Calu3 (cell line): ENCODE measurements around the gene PCGF3. TPM values are rescaled to one million over a fixed set of nuclear protein-coding genes. Genes with fewer than 3 reads are reported as not detected.
"Not testable (repeated sequence)": the region's sequence is repeated elsewhere in the genome, so short reads cannot be mapped to it uniquely, and the experiment has no call there.

Experiments used
- BruUV-seq: library from RNA; stranded (reverse); fragments of 400-500 nt; replicated peaks from 2 replicates; lab custom pipeline; 2021; lab: Mats Ljungman, UMichigan
- CTCF ChIA-PET: fragments of 300-600 bp; sonication (Branson Sonifier 250); formaldehyde crosslinking; loops from one replicate; lab custom pipeline; 2022; ENCODE audit warnings: antibody characterized with exemption; lab: Charles Lee
- DNase-seq: peaks from one replicate; pipeline ENCODE4 v3.0.0; 2022
- H3K27ac Mint-ChIP-seq: one replicate; pipeline ENCODE4 v1.8.0; 2022; ENCODE audit warnings: mixed read lengths; ENCODE audit not compliant: unreplicated experiment
- H3K27me3 Mint-ChIP-seq: one replicate; pipeline ENCODE4 v1.8.0; 2022; ENCODE audit warnings: mixed read lengths; ENCODE audit not compliant: unreplicated experiment
- H3K36me3 Mint-ChIP-seq: one replicate; pipeline ENCODE4 v1.8.0; 2022; ENCODE audit warnings: mild to moderate bottlenecking, moderate library complexity, mixed read lengths; ENCODE audit not compliant: insufficient read depth, unreplicated experiment
- H3K4me1 Mint-ChIP-seq: one replicate; pipeline ENCODE4 v1.8.0; 2022; ENCODE audit warnings: mild to moderate bottlenecking, low read depth, mixed read lengths; ENCODE audit not compliant: unreplicated experiment
- H3K4me3 Mint-ChIP-seq: one replicate; pipeline ENCODE4 v1.8.0; 2022; ENCODE audit warnings: mild to moderate bottlenecking, low read depth, moderate library complexity, mixed read lengths; ENCODE audit not compliant: unreplicated experiment
- H3K9me3 Mint-ChIP-seq: one replicate; pipeline ENCODE4 v1.8.0; 2022; ENCODE audit warnings: low read depth, mixed read lengths; ENCODE audit not compliant: unreplicated experiment
- intact Hi-C: fragments of 100-400 bp; cut with micrococcal nuclease; formaldehyde crosslinking; loops from one replicate; pipeline ENCODE4 v1.10.0; 2022; ENCODE audit not compliant: unreplicated experiment
- total RNA-seq: library from RNA; stranded (reverse); gene quantifications from 2 replicates; pipeline ENCODE4 v1.2.3, GENCODE V29; 2022
- TF ChIP-seq, protein P1 (sequence below): fragments of 200-600 bp; IDR thresholded peaks from one replicate; pipeline ENCODE4 v1.8.0; 2022; ENCODE audit warnings: antibody characterized with exemption; ENCODE audit not compliant: unreplicated experiment

Gene PCGF3
- total RNA-seq, 1 experiment from 2014 or later: 30.0 TPM

DNA sequence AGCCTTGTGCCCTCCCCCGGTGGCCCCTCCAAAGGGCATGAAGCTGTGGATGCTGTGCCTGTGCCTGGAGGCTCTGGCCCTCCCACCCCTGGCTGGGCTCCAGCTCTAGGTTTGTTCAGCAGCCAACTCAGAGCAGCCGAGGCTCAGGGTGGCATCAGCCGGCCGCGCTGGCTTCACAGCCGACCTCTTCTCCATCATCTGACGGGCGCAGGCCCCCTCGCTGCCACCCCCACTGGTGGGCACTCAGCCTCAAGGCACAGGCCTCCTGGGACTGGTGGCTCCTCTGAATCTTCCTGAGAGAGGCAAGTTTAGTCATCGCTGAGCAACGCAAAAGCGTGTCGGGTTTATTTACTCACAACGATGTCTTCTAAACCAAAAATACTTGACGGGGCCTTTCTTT is 46.0 kb downstream of the PCGF3 start:
- H3K4me1 Mint-ChIP-seq: no peaks in the 10 kb centered on the region
- no peaks in the 10 kb centered on the region for H3K27me3 Mint-ChIP-seq
- H3K4me3 Mint-ChIP-seq: no peak overlapping the region
- H3K36me3 Mint-ChIP-seq: peaks cover 62% of the 10 kb centered on the region
- DNase-seq: no peak
- no TSS peak for BruUV-seq
- H3K27ac Mint-ChIP-seq: no peak overlapping the region
- H3K9me3 Mint-ChIP-seq: no peaks in the 10 kb centered on the region
- CTCF ChIA-PET: no interaction called here
- TF ChIP-seq, protein P1, sequence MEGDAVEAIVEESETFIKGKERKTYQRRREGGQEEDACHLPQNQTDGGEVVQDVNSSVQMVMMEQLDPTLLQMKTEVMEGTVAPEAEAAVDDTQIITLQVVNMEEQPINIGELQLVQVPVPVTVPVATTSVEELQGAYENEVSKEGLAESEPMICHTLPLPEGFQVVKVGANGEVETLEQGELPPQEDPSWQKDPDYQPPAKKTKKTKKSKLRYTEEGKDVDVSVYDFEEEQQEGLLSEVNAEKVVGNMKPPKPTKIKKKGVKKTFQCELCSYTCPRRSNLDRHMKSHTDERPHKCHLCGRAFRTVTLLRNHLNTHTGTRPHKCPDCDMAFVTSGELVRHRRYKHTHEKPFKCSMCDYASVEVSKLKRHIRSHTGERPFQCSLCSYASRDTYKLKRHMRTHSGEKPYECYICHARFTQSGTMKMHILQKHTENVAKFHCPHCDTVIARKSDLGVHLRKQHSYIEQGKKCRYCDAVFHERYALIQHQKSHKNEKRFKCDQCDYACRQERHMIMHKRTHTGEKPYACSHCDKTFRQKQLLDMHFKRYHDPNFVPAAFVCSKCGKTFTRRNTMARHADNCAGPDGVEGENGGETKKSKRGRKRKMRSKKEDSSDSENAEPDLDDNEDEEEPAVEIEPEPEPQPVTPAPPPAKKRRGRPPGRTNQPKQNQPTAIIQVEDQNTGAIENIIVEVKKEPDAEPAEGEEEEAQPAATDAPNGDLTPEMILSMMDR: no peak
- intact Hi-C loops: no loop called here

DNA sequence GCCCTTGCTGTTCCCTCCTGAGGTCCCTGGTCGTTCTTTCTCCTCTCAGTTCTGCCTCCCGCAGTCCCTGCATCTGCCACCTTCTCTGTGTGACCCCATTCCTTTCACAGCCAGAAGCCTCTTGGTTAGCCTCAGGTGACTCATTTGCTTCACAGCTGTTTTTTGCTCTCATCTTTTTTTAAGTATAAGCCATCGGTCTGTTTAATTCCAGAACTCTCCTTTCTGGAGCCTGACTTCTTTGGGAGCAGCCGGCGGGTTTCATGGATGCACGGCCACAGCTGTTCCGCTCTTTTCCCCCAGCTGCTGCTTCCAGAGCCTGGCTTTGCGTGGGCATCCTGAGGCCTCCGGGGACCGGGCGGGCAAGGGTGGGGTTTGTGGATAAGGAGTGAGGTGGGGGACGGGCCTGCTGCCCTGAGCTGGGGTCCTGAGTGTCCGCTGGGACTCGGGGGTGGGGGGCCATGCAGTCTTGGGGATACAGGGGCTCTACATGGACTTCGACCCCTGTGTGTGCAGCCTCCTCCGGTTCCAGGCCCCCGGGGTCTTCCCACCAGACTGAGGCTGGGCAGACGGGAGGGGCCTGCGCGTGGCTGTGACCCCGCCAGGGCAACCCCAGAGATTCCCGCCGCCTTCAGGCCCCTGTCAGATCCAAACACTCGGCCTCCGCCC is 46.7 kb downstream of the PCGF3 start:
- Mint-ChIP-seq H3K4me3 (no peak overlapping the region), H3K36me3 (peaks cover 63% of the 10 kb centered on the region), H3K27me3 (no peaks in the 10 kb centered on the region), H3K9me3 (no peaks in the 10 kb centered on the region), H3K27ac (no peak overlapping the region), H3K4me1 (no peaks in the 10 kb centered on the region)
- DNase-seq: no peak
- CTCF ChIA-PET: interaction anchor here (0.7 kb wide), 1 partner anchor 131 kb away, joined by 4 read pairs; no protein-coding TSS in a partner anchor
- TF ChIP-seq, protein P1: no peak
- BruUV-seq: no TSS peak
- intact Hi-C loops: no loop called here

DNA sequence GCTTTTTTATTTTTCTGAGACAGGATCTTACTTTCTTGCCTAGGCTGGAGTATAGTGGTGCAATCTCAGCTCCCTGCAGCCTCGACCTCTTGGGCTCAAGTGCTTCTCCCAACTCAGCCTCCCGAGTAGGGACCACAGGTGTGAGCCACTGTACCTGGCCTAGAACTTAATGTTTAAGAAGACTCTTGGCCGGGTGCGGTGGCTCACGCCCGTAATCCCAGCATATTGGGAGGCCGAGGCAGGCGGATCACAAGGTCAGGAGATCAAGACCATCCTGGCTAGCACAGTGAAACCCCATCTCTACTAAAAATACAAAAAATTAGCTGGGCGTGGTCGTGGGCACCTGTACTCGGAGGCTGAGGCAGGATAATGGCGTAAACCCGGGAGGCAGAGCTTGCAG is 47.6 kb downstream of the PCGF3 start:
- H3K27ac Mint-ChIP-seq, DNase-seq, intact Hi-C loops, H3K4me1 Mint-ChIP-seq, BruUV-seq, H3K4me3 Mint-ChIP-seq, H3K27me3 Mint-ChIP-seq, H3K9me3 Mint-ChIP-seq: not testable (repeated sequence)
- peaks cover 64% of the 10 kb centered on the region for H3K36me3 Mint-ChIP-seq
- CTCF ChIA-PET: interaction anchor here (0.7 kb wide), 1 partner anchor 130 kb away, joined by 4 read pairs; no protein-coding TSS in a partner anchor

DNA sequence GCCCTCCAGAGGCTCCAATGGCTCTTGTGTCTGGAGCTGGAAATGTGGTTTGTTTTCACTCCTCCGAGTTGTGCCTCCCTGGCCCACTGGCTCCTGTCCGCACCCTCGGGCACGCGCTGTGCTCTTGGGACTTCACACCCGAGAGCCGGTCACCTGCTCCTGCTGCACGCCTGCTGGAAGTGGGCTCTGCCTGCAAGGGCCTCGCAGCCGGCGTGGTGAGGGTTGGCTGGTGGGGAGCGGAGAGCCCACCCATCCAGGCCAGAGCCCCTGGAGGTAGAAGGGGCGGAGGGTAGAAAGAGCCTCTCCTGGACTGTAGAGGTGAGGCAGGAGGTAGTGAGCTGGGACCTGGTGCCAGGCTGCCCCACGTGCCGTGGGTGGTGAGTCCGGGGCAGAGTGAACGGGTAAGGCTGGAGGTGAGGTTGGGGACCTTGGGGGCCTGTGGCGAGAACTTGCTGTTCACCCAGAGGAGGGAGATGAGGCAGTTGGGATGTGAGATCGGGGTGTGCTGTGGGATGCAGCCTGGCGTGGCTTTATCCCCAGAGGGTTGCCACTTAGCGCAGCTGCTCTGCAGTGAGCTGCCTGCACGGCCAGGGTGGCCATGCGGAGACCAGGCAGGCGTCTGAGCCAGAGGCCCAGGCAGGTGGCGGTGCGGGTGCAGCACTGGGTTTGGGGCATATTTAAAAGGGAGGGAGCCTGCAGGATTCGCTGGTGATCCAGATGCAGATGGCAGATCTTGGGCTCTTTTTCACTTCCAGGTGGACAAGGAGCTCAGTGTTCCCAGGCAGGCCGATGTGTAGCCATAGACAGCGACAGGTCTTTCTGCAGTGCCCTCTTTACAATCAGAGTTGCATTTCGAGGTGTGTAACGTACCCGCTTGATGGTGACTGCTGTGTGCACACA is 48.8 kb downstream of the PCGF3 start:
- no peak overlapping the region for H3K4me3 Mint-ChIP-seq
- H3K9me3 Mint-ChIP-seq: no peaks in the 10 kb centered on the region
- intact Hi-C loops: no loop called here
- TF ChIP-seq, protein P1: no peak
- CTCF ChIA-PET: no interaction called here
- H3K27me3 Mint-ChIP-seq: no peaks in the 10 kb centered on the region
- no peak for DNase-seq
- H3K36me3 Mint-ChIP-seq: peaks cover 62% of the 10 kb centered on the region
- no peaks in the 10 kb centered on the region for H3K4me1 Mint-ChIP-seq
- no peak overlapping the region for H3K27ac Mint-ChIP-seq
- BruUV-seq: no TSS peak
